NT2/D1 (cell line): ENCODE results near the gene MLLT6.

Experiments
- DNase-seq: peaks from one replicate; pipeline ENCODE4 v3.0.0-alpha.2; 2011; ENCODE audit warnings: low read depth, low spot score
- H3K27me3 ChIP-seq: 2 replicates; pipeline ENCODE4 v1.6.0; 2011; ENCODE audit warnings: mild to moderate bottlenecking; ENCODE audit not compliant: insufficient read length, insufficient read depth
- H3K36me3 ChIP-seq: 2 replicates; pipeline ENCODE4 v1.6.1; 2011; ENCODE audit warnings: mild to moderate bottlenecking, low read length, mixed read lengths; ENCODE audit not compliant: insufficient read depth, insufficient read length
- H3K4me1 ChIP-seq: 2 replicates; pipeline ENCODE4 v1.5.1; 2011; ENCODE audit not compliant: insufficient read depth, insufficient read length
- H3K4me3 ChIP-seq: 2 replicates; pipeline ENCODE4 v1.5.1; 2011; ENCODE audit warnings: low read depth; ENCODE audit not compliant: insufficient read length
- H3K9ac ChIP-seq: 2 replicates; pipeline ENCODE4 v1.6.0; 2011; ENCODE audit warnings: low read depth; ENCODE audit not compliant: insufficient read length
- H3K9me3 ChIP-seq: 2 replicates; pipeline ENCODE4 v1.5.1; 2011; ENCODE audit warnings: mild to moderate bottlenecking, low read length; ENCODE audit not compliant: insufficient read depth
- SUZ12 ChIP-seq: IDR thresholded peaks from 2 replicates; pipeline ENCODE4 v1.6.1; 2011; ENCODE audit not compliant: insufficient read length, insufficient read depth; ENCODE audit errors: extremely low read depth
- YY1 ChIP-seq: IDR thresholded peaks from 2 replicates; pipeline ENCODE4 v1.6.1; 2011; ENCODE audit not compliant: insufficient read length, insufficient read depth
- ZNF274 ChIP-seq: IDR thresholded peaks from 2 replicates; pipeline ENCODE4 v1.6.1; 2011; ENCODE audit warnings: mild to moderate bottlenecking, low read depth, low read length

The MLLT6 gene

DNA sequence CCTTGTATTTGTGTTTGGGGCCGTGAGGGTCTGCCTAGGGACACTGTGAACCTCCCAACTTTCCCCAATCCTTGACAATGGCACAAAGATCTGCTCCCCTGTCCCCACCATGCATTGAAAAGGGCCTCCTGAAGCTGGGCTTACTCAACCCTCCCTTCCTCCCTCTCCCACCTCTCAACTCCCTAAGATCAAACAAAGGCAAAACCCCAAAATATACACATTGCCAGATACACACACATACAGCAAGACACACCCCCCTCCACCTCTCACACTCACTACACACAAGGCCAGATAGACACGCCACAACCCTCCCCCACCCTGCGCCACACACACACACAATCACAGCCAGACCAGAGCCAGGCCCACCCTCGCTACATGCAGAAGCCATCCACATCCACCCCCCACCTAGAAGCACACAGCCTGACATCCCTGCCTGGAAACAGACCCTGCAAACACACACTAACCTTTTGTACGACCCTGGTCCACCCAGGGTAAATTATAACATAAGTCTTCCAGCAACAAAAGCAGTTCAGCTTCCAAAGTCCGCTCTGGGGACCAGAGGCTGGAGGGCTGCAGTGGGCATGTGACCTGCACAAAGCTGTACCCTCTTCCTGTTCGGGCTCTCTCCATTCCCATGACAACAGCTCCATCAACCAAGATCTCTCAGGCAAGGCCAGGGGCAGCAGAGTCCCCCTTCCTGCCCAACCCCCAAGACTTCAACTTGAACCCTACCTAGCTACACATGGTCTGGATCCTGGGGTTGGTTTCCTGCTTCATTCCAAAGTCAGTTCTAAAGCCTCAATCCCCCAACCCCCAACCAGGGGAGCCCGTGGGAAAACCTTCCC is 41.2 kb downstream of the MLLT6 start:
- H3K36me3 ChIP-seq = peaks cover 27% of the 10 kb centered on the region
- H3K27me3 ChIP-seq = peaks cover 15% of the 10 kb centered on the region
- peaks cover 32% of the 10 kb centered on the region for H3K4me1 ChIP-seq
- no peak for DNase-seq
- H3K9ac ChIP-seq = peak overlapping the region; percentile 83
- H3K4me3 ChIP-seq = peak overlapping the region; percentile 86
- TF ChIP-seq ZNF274 = no peak
- TF ChIP-seq YY1 = no peak
- TF ChIP-seq SUZ12 = no peak
- no peaks in the 10 kb centered on the region for H3K9me3 ChIP-seq

DNA sequence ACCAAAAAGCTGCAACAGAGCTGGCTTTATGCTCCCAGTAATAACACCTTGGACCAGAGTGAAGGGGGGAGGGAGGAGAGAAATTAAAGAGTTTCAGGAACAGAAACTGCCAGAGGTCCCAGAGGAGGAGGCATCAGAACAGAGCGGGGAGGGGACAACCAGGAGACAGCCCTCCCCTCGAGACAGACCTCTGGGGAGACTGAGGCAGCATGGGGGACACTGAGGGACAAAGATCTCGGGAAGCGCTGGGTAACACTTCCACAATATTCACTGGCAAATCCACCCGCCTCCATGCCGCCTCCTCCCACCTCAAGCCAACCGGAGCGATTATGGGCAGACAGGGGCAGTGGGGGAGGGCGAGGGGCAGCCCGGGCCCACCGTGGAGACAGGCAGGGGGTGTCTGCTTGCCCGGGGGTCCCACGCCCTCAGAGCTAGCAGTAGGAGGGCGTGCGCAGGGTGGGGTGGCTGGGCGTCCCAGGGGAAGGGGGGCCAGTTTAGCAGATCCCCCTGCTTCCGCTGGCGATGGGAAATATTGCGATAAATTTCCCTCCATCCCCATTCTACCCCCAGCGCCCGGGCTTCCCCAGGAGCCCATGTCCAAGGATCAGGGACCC is 41.9 kb downstream of the MLLT6 start:
- Histone ChIP-seq H3K9ac (peak overlapping the region; percentile 83), H3K27me3 (peaks cover 17% of the 10 kb centered on the region), H3K4me1 (peaks cover 30% of the 10 kb centered on the region), H3K9me3 (no peaks in the 10 kb centered on the region), H3K36me3 (peaks cover 23% of the 10 kb centered on the region), H3K4me3 (peak overlapping the region; percentile 86)
- TF ChIP-seq SUZ12 (no peak), ZNF274 (no peak), YY1 (no peak)
- no peak for DNase-seq

DNA sequence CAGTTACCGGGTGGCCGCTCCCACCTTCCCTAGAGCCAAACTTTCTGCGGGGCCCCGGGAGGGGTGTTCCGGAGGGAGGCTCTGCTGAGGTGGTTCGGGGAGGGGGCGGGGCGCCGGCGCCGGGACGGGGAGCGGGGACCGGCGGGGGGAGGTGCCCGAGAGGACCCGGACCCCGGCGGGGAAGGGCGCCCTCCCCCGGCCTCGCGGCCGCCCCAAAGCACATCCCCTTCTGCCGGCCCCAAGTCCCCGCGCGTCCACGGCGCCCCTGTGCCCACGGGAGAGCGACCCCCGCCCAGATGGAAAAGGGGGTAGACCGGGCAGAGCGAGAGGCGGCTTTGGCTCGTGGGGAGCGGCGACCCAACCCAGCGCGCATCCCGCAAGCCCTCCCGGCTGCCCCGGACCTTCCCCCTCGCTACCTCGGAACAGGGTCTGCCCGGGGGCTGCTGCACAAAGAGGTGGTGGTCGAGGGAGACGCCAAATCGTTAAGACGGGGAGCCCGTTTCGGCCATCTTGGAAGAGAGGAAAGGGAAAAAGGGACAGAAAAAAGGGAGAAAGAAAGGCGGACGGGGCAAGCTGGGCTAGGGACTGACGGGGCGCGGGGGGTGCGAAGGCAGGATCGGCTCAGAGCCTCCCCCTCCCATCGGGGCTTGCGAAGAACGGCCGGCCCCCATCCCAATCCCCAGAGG is 42.5 kb downstream of the MLLT6 start:
- peak overlapping the region; percentile 86 for H3K4me3 ChIP-seq
- peaks cover 17% of the 10 kb centered on the region for H3K36me3 ChIP-seq
- TF ChIP-seq YY1 (peak; percentile 19), ZNF274 (no peak)
- DNase-seq = no peak
- H3K4me1 ChIP-seq = peaks cover 25% of the 10 kb centered on the region
- H3K27me3 ChIP-seq = peaks cover 17% of the 10 kb centered on the region
- H3K9me3 ChIP-seq = no peaks in the 10 kb centered on the region
- peak overlapping the region; percentile 97 for H3K9ac ChIP-seq

DNA sequence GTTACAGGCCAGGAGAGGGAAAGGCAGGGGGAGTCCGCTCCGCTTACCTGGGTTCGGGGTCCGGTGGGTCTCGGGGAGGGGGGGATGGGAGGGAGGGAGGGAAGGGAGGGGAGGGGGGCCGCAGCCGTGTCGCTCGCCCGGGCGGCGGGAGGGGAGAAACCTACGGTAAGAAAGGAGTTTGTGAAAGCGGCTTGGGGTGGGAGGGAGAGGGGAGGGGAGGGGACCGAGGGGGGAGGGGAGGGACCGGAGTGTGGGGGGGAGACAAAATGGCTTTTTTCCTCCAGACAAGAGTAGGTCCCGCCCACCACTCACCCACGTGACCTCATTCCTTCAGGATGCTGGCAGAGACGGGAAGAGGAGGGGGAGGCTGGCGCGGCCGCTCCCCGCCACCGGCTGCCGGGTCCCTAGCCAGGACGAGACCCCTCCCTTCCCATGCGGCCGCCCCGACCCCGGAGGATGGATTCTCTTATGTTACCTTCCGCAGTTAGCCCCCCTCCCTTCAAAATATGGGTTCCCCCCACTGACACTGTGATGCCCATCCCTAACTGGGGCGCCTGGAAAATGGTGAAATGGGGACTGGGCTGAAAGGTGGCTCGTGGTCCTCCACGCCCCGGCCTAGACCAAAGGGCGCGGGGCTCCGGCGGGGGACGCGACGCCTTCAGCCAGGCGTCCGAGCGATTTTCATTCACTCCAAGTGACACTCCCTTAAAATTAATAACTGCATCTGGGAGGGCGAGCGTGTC is 43.2 kb downstream of the MLLT6 start, which contains the start of gene PCGF2:
PCGF2 (minus strand) TSS at position 188 of the 743 bp plus-strand sequence. CDS start 7,934 bp downstream, outside the sequence.
- Histone ChIP-seq H3K9ac (peak within 1 kb of the TSS; percentile 98), H3K9me3 (no peaks in the 10 kb centered on the region), H3K36me3 (peaks cover 16% of the 10 kb centered on the region), H3K4me1 (peaks cover 21% of the 10 kb centered on the region), H3K27me3 (peaks cover 17% of the 10 kb centered on the region), H3K4me3 (peak within 1 kb of the TSS; percentile 86)
- no peak for TF ChIP-seq SUZ12
- TF ChIP-seq ZNF274 = no peak
- no peak for TF ChIP-seq YY1
- peak; percentile 93 for DNase-seq

DNA sequence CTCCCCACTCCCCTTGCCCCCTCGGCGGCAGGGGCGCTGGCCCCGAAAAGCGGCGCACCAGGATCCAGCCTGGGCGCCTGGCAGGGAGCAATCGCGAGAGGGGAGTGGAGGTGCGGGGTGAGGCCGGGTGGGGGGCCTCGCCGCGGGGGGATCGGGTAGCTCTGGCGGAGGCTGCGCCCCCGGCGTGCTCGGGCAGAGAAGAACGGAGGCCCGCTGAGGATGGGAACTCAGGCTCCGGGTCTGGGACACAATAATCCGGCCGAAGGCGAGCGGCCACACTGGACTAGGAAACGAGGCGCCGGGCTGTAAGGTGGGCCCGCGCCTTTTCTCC is 43.8 kb downstream of the MLLT6 start:
- H3K36me3 ChIP-seq = peaks cover 21% of the 10 kb centered on the region
- H3K27me3 ChIP-seq = peaks cover 17% of the 10 kb centered on the region
- no peaks in the 10 kb centered on the region for H3K9me3 ChIP-seq
- TF ChIP-seq ZNF274 (no peak), SUZ12 (no peak), YY1 (no peak)
- no peak for DNase-seq
- peaks cover 16% of the 10 kb centered on the region for H3K4me1 ChIP-seq
- H3K9ac ChIP-seq = peak overlapping the region; percentile 98
- peak overlapping the region; percentile 84 for H3K4me3 ChIP-seq

DNA sequence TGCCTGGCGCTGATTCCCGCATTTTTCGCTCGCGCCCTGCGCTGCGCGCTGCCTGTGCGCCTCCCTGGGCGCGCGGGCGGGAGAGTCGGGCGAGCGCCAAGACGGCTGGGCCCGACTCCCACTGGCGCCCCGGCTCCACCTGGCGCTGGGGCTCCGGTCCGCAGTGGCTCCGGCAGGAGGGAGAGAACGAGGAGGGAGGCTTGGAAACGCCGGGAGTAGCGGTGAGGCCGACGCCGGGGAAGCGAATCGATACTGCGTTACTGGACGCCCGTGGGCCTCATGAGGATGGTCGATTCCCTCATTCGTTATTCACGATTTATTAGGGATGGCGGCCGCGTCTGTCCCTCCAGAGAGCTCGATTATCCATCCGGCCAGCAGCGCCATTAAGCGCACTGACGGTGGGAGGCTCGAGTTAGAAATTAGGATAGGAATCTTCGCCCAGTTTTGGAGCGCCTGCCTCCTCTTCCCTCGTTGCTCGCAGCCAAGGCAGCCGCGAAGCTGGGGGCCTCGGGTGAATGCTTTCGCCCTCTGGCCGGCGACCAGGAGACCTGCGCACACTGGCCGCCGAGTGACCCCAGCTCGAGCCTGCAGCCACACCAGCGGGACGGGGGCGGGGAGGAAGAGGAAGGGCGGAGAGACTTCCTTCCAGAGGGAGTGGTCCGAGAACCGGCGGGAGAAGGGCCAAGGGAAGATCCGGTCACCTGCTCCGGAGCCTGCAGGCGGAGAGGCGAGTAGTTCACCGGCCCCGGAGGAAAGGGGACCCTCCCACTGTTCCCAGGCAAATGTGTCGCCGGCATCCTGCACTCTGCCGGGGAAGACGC is 44.4 kb downstream of the MLLT6 start:
- Histone ChIP-seq H3K27me3 (peaks cover 17% of the 10 kb centered on the region), H3K9me3 (no peaks in the 10 kb centered on the region), H3K4me3 (peak overlapping the region; percentile 84), H3K36me3 (peaks cover 26% of the 10 kb centered on the region), H3K9ac (peak overlapping the region; percentile 98), H3K4me1 (peaks cover 13% of the 10 kb centered on the region)
- TF ChIP-seq ZNF274 = no peak
- TF ChIP-seq YY1 = no peak
- no peak for TF ChIP-seq SUZ12
- no peak for DNase-seq
